ENCODE measurements around the gene TBRG1.
"Not testable (repeated sequence)": the region's sequence is repeated elsewhere in the genome, so short reads cannot be mapped to it uniquely, and the experiment has no call there.

Gene TBRG1

GRCh38 chr11:124600621-124601320 is 21.9 kb upstream of the TBRG1 start:
- H3K9ac ChIP-seq, result no peak overlapping the region
- no peaks in the 10 kb centered on the region for H3K36me3 ChIP-seq (ENCODE audit: insufficient read depth)
- no peak overlapping the region for H3K27ac ChIP-seq
- TF ChIP-seq CTCF (conservative IDR thresholded peaks at IDR 0.05; ENCODE audit: low read depth, low read length), result no peak
- no peak overlapping the region for H3K4me3 ChIP-seq (IDR thresholded peaks at IDR 0.05; ENCODE audit: insufficient read depth, low read depth, low read length)
- H2AFZ ChIP-seq (ENCODE audit: low read depth), result no peak overlapping the region
- no peaks in the 10 kb centered on the region for H3K4me1 ChIP-seq (ENCODE audit: low read depth, poor library complexity, severe bottlenecking)
- no peaks in the 10 kb centered on the region for H3K79me2 ChIP-seq (ENCODE audit: insufficient read depth, low read depth)
- H4K20me1 ChIP-seq (ENCODE audit: insufficient read depth), result no peaks in the 10 kb centered on the region
- H3K27me3 ChIP-seq (ENCODE audit: insufficient read depth, low read depth), result no peaks in the 10 kb centered on the region
- no peak overlapping the region for H3K4me2 ChIP-seq

DNA sequence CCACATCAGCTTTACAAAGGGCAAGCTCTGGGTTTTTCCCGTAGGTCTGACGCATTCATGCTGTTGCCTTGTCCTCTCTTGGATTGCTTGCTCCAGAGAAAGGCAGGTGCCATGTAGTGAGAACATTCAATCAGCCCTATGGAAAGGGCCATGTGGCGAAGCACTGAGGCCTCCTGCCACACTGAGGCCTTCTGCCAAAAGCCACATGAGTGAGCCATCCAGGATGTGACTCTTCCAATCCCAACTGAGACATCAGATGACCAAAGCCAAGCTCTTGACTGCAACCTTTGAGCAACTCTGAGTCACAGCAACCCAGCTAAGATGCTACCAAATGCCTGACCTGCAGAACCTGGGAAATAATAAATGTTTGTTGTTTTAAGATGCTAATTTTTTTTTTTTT is 20.5 kb upstream of the TBRG1 start:
- H3K27ac ChIP-seq, result no peak overlapping the region
- no peak overlapping the region for H3K4me3 ChIP-seq (IDR thresholded peaks at IDR 0.05; ENCODE audit: insufficient read depth, low read depth, low read length)
- H3K9ac ChIP-seq, result no peak overlapping the region
- H3K27me3 ChIP-seq (ENCODE audit: insufficient read depth, low read depth), result no peaks in the 10 kb centered on the region
- H3K79me2 ChIP-seq (ENCODE audit: insufficient read depth, low read depth), result no peaks in the 10 kb centered on the region
- H3K4me1 ChIP-seq (ENCODE audit: low read depth, poor library complexity, severe bottlenecking), result no peaks in the 10 kb centered on the region
- H3K36me3 ChIP-seq (ENCODE audit: insufficient read depth), result no peaks in the 10 kb centered on the region
- no peak for TF ChIP-seq CTCF (conservative IDR thresholded peaks at IDR 0.05; ENCODE audit: low read depth, low read length)
- no peak overlapping the region for H2AFZ ChIP-seq (ENCODE audit: low read depth)
- H3K4me2 ChIP-seq, result no peak overlapping the region
- no peaks in the 10 kb centered on the region for H4K20me1 ChIP-seq (ENCODE audit: insufficient read depth)

- H3K9ac ChIP-seq, result not testable (repeated sequence)
Observed at GRCh38 chr11:124602723-124603122, 19.9 kb upstream of the TBRG1 start.

GRCh38 chr11:124605719-124606118 is 16.9 kb upstream of the TBRG1 start:
- H3K9ac ChIP-seq, result no peak overlapping the region
- H3K79me2 ChIP-seq (ENCODE audit: insufficient read depth, low read depth), result no peaks in the 10 kb centered on the region
- H3K4me2 ChIP-seq, result no peak overlapping the region
- no peaks in the 10 kb centered on the region for H4K20me1 ChIP-seq (ENCODE audit: insufficient read depth)
- no peak for TF ChIP-seq CTCF (conservative IDR thresholded peaks at IDR 0.05; ENCODE audit: low read depth, low read length)
- no peak overlapping the region for H3K4me3 ChIP-seq (IDR thresholded peaks at IDR 0.05; ENCODE audit: insufficient read depth, low read depth, low read length)
- no peak overlapping the region for H2AFZ ChIP-seq (ENCODE audit: low read depth)
- H3K36me3 ChIP-seq (ENCODE audit: insufficient read depth), result no peaks in the 10 kb centered on the region
- H3K27ac ChIP-seq, result no peak overlapping the region
- no peaks in the 10 kb centered on the region for H3K27me3 ChIP-seq (ENCODE audit: insufficient read depth, low read depth)
- H3K4me1 ChIP-seq (ENCODE audit: low read depth, poor library complexity, severe bottlenecking), result no peaks in the 10 kb centered on the region

More at GRCh38 chr11:124602723-124603122, 19.9 kb upstream of the TBRG1 start:
- not testable (repeated sequence) for H3K27ac ChIP-seq; H3K27me3 ChIP-seq (ENCODE audit: insufficient read depth, low read depth); H3K4me3 ChIP-seq (IDR thresholded peaks at IDR 0.05; ENCODE audit: insufficient read depth, low read depth, low read length); H3K36me3 ChIP-seq (ENCODE audit: insufficient read depth); H2AFZ ChIP-seq (ENCODE audit: low read depth); H3K4me1 ChIP-seq (ENCODE audit: low read depth, poor library complexity, severe bottlenecking); H3K4me2 ChIP-seq; H3K79me2 ChIP-seq (ENCODE audit: insufficient read depth, low read depth); H4K20me1 ChIP-seq (ENCODE audit: insufficient read depth)

DNA sequence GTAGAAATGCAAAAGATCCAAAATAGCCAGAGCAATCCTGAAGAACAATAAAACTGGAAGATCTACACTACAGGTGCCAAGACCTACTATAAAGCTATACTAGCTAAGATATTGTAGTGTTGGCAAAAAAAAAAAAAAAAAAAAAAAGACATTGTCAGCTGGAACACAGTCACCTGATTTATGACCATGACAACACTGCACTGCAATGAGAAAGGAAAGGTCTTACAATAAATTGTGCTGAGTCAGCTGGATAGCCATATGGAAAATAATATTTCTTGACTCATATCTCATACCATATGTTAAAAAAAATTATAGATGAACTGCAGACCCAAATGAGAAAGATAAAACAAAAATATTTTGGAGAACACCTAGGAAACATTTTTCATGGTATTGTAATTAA is 14.5 kb upstream of the TBRG1 start:
- no peaks in the 10 kb centered on the region for H3K27me3 ChIP-seq (ENCODE audit: insufficient read depth, low read depth)
- no peak overlapping the region for H2AFZ ChIP-seq (ENCODE audit: low read depth)
- no peak overlapping the region for H3K27ac ChIP-seq
- no peak overlapping the region for H3K4me2 ChIP-seq
- no peak overlapping the region for H3K4me3 ChIP-seq (IDR thresholded peaks at IDR 0.05; ENCODE audit: insufficient read depth, low read depth, low read length)
- no peak for TF ChIP-seq CTCF (conservative IDR thresholded peaks at IDR 0.05; ENCODE audit: low read depth, low read length)
- no peaks in the 10 kb centered on the region for H3K4me1 ChIP-seq (ENCODE audit: low read depth, poor library complexity, severe bottlenecking)
- no peaks in the 10 kb centered on the region for H3K36me3 ChIP-seq (ENCODE audit: insufficient read depth)
- no peak overlapping the region for H3K9ac ChIP-seq
- no peaks in the 10 kb centered on the region for H4K20me1 ChIP-seq (ENCODE audit: insufficient read depth)
- no peaks in the 10 kb centered on the region for H3K79me2 ChIP-seq (ENCODE audit: insufficient read depth, low read depth)

Measured in KMS-11 (cell line).